ENCODE results near the gene CRCP. TPM values are rescaled to one million over a fixed set of nuclear protein-coding genes. Genes with fewer than 3 reads are reported as not detected.
"Not testable (repeated sequence)": the region's sequence is repeated elsewhere in the genome, so short reads cannot be mapped to it uniquely, and the experiment has no call there.

Gene CRCP
- total RNA-seq, 2 experiments from 2014 or later = 25.5 to 25.9 TPM

DNA sequence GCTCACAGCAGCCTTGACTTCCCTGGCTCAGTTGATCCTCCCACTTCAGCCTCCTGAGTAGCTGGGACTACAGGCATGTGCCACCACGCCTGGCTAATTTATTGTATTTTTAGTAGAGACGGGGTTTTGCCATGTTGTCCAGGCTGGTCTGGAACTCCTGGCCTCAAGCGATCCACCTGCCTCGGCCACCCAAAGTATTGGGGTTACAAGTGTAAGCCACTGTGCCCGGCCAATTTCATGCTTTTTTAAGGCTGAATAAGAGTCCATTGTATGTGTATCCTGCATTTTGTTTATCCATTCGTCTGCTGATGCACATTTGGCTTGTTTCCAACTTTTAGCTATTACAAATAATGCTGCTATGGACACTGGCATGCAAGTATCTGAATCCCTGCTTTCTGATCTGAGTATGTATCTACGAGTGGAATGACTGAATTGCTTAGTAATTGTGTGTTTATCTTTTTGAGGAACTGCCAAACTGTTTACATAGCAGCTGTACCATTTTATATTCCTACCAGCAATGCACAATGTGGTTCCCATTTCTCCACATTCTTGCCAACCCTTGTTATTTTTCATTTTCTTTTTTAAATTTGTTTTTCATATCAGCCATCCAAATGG lies 53.2 kb downstream of the CRCP start:
- no peaks in the 10 kb centered on the region for H3K9me3 Mint-ChIP-seq
- ATAC-seq = no peak
- CTCF ChIA-PET = no interaction called here
- POLR2A ChIA-PET = no interaction called here
- no peaks in the 10 kb centered on the region for H3K27me3 Mint-ChIP-seq
- no peak overlapping the region for H3K27ac Mint-ChIP-seq
- H3K36me3 Mint-ChIP-seq (ENCODE audit: low read depth) = no peaks in the 10 kb centered on the region
- H3K4me1 Mint-ChIP-seq (ENCODE audit: low read depth) = peaks cover 3% of the 10 kb centered on the region
- TF ChIP-seq, protein P1, sequence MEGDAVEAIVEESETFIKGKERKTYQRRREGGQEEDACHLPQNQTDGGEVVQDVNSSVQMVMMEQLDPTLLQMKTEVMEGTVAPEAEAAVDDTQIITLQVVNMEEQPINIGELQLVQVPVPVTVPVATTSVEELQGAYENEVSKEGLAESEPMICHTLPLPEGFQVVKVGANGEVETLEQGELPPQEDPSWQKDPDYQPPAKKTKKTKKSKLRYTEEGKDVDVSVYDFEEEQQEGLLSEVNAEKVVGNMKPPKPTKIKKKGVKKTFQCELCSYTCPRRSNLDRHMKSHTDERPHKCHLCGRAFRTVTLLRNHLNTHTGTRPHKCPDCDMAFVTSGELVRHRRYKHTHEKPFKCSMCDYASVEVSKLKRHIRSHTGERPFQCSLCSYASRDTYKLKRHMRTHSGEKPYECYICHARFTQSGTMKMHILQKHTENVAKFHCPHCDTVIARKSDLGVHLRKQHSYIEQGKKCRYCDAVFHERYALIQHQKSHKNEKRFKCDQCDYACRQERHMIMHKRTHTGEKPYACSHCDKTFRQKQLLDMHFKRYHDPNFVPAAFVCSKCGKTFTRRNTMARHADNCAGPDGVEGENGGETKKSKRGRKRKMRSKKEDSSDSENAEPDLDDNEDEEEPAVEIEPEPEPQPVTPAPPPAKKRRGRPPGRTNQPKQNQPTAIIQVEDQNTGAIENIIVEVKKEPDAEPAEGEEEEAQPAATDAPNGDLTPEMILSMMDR (IDR thresholded peaks at IDR 0.05) = no peak
- no peak overlapping the region for H3K4me3 Mint-ChIP-seq
- intact Hi-C loops (cut with micrococcal nuclease) = no loop called here
- no peak for DNase-seq

DNA sequence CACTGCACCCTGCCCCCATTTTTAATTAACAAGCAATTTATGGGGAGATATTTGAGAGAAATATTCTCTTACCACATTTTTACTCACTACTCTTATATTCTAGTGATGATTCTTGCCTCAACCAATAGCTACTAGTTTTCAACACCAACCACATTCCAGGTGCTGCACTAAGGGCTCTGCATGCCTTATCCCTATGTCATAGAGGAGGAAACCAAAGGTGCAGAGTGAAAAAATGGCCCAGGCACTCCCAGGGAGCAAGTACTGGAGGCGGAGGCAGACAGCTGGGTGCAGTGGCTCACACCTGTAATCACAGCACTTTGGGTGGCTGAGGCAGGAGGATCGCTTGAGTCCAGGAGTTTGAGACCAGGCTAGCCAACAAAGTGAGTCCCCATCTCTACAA lies 55.0 kb downstream of the CRCP start:
- H3K27ac Mint-ChIP-seq = no peak overlapping the region
- no peaks in the 10 kb centered on the region for H3K27me3 Mint-ChIP-seq
- TF ChIP-seq, protein P1 (IDR thresholded peaks at IDR 0.05) = no peak
- CTCF ChIA-PET = interaction anchor here (0.7 kb wide), 1 partner anchor 14 kb away, joined by 3 read pairs; no protein-coding TSS in a partner anchor
- no peaks in the 10 kb centered on the region for H3K9me3 Mint-ChIP-seq
- ATAC-seq (no peak), DNase-seq (no peak)
- no peaks in the 10 kb centered on the region for H3K36me3 Mint-ChIP-seq (ENCODE audit: low read depth)
- H3K4me1 Mint-ChIP-seq (ENCODE audit: low read depth) = peaks cover 7% of the 10 kb centered on the region
- intact Hi-C loops (cut with micrococcal nuclease) = no loop called here
- POLR2A ChIA-PET = no interaction called here
- no peak overlapping the region for H3K4me3 Mint-ChIP-seq

DNA sequence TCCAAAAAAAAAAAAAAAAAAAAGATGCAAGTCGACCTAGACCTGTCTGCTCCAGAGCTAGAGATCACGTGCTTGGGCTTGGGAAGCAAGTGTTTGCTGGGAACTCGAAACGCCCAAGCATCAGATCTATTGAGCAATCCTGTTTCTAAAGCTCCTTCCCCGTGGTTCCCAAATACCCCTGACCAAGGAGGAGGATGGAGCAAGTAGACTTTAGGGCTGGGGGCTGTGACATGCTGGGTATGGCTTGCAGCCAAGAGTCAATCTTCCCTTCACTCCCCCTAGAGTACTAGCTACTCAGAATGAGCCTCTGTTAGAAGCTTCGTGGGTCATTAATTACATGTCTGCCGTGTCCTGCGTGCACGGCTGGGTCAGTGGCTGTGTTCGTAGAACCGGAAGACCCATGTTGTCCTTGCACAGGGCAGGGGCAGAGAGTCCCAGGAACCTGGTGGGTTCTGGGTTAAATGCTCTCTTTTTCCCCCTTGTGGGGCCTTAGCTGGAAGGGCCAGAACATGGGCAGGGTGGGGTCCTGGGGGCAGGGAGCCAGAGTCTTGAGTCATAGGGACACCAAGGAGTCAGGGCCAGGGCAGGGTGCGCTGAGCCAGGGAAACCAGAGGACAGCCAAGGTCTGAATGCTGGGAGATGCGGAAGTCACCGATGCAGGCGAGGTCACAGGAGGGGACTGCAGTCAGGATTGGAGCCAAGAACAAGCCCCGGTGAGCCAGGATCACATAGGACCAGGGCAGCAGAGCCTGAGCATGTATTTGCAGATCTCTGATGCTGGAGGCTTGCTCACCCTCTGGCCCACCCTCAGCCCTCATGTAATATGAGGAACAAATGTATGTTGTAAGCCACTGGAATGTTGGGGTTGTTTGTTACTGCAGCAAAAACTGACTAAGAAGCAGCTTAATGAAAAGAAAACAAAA lies 55.9 kb downstream of the CRCP start:
- DNase-seq (no peak), ATAC-seq (no peak)
- POLR2A ChIA-PET = no interaction called here
- H3K27me3 Mint-ChIP-seq = no peaks in the 10 kb centered on the region
- TF ChIP-seq, protein P1 (IDR thresholded peaks at IDR 0.05) = no peak
- H3K36me3 Mint-ChIP-seq (ENCODE audit: low read depth) = no peaks in the 10 kb centered on the region
- no peak overlapping the region for H3K4me3 Mint-ChIP-seq
- no peaks in the 10 kb centered on the region for H3K9me3 Mint-ChIP-seq
- CTCF ChIA-PET = no interaction called here
- intact Hi-C loops (cut with micrococcal nuclease) = no loop called here
- H3K4me1 Mint-ChIP-seq (ENCODE audit: low read depth) = peaks cover 7% of the 10 kb centered on the region
- no peak overlapping the region for H3K27ac Mint-ChIP-seq

DNA sequence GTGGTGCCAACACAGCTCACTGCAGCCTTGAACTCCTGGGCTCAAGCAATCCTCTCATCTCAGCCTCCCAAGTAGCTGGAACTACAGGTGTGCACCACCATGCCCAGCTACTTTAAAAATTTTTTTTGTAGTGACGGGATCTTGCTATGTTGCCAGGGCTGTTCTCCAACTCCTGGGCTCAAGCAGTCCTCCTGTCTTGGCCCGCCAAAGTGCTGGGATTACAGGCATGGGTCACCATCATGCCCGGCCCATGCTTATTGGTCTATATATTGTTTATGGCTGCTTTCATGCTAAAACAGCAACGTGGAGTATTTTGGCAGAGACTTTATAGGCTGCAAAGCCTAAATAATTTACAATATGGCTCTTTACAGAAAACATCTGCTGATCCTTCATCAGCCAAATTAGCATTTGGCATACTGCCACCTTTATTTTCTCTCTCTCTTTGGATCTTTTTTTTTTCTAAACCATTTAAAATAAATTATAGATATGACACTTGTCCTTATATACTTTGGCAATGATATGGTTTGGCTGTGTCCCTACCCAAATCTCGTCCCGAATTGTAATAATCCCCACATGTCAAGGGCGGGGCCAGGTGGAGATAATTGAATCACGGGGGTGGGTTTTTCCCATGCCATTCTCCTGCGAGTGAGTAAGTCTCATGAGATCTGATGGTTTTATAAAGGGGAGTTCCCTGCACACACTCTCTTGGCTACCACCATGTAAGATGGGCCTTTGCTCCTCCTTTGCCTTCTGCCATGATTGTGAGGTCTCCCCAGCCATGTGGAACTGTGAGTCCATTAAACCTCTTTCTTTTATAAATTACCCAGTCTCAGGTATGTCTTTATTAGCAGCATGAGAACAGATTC lies 58.1 kb downstream of the CRCP start:
- H3K27ac Mint-ChIP-seq; H3K4me1 Mint-ChIP-seq (ENCODE audit: low read depth); H3K27me3 Mint-ChIP-seq; intact Hi-C loops (cut with micrococcal nuclease); POLR2A ChIA-PET; H3K4me3 Mint-ChIP-seq; H3K36me3 Mint-ChIP-seq (ENCODE audit: low read depth); CTCF ChIA-PET; H3K9me3 Mint-ChIP-seq: not testable (repeated sequence)
- ATAC-seq = peak; percentile 30
- DNase-seq = peak; percentile 35

DNA sequence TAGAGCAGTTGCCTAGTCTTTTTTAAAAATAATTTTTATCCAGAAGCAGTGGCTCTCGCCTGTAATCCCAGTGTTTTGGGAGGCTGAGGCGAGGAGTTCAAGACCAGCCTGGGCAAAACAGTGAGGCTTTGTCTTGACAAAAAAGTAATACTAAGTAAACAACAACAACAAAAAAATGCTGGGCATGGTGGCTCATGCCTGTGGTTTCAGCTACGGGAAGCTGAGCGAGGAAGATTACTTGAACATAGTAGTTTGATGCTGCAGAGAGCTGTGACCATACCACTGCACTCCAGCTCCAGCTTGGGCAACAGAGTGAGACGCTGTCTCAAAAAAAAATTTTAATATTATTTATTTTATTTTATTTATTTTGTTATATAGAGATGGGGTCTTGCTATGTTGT lies 59.2 kb downstream of the CRCP start:
- H3K27ac Mint-ChIP-seq = no peak overlapping the region
- peaks cover 5% of the 10 kb centered on the region for H3K4me1 Mint-ChIP-seq (ENCODE audit: low read depth)
- intact Hi-C loops (cut with micrococcal nuclease) = no loop called here
- ChIA-PET CTCF (no interaction called here), POLR2A (no interaction called here)
- TF ChIP-seq, protein P1 (IDR thresholded peaks at IDR 0.05) = no peak
- H3K27me3 Mint-ChIP-seq = no peaks in the 10 kb centered on the region
- no peak for ATAC-seq
- no peaks in the 10 kb centered on the region for H3K36me3 Mint-ChIP-seq (ENCODE audit: low read depth)
- no peak overlapping the region for H3K4me3 Mint-ChIP-seq
- no peak for DNase-seq
- no peaks in the 10 kb centered on the region for H3K9me3 Mint-ChIP-seq

DNA sequence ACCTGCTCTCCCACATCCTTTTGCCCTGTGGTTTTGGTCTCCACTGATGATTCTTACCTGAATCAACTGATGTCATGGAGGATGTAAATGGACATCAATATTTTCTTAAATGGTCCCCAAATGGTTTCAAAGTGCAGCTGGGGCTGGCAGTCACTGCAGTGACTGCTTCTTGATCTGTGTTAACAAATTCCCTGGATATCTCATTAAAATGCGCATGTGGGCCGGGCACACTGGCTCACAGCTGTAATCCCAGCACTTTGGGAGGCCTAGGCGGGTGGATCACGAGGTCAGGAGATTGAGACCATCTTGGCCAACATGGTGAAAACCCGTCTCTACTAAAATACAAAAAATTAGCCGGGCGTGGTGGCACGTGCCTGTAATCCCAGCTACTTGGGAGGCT lies 60.4 kb downstream of the CRCP start:
- DNase-seq; H3K27me3 Mint-ChIP-seq; POLR2A ChIA-PET; CTCF ChIA-PET; H3K36me3 Mint-ChIP-seq (ENCODE audit: low read depth); H3K9me3 Mint-ChIP-seq; H3K4me3 Mint-ChIP-seq; intact Hi-C loops (cut with micrococcal nuclease); ATAC-seq; H3K27ac Mint-ChIP-seq; H3K4me1 Mint-ChIP-seq (ENCODE audit: low read depth): not testable (repeated sequence)

Measured in activated CD8-positive, alpha-beta T cell treated with anti-CD3 and anti-CD28 coated beads for 36 hours (primary cell).